Uterus (tissue), 4 donors: ENCODE measurements around the gene WWOX. TPM values are rescaled to one million over a fixed set of nuclear protein-coding genes. Genes with fewer than 3 reads are reported as not detected.

Experiments used
- DNase-seq, 2 donors: peaks; one replicate each; pipeline ENCODE4 v3.0.0-alpha.2; 2019 to 2020
- H3K27ac ChIP-seq, 2 donors: fragments of 200-600 bp; sonication (generic); 1 replicate in 1 of 2; 2 replicates in 1 of 2; pipeline ENCODE4 v1.5.1; 2016 to 2018
- H3K27me3 ChIP-seq, 2 donors: fragments of 200-600 bp; sonication (generic); one replicate each; pipeline ENCODE4 v1.5.1; 2018 to 2019; ENCODE audit warnings: control low read depth in 1 of 2
- H3K36me3 ChIP-seq, 2 donors: fragments of 200-600 bp; sonication (generic); one replicate each; pipeline ENCODE4 v1.5.1; 2019; ENCODE audit warnings: control low read depth in 1 of 2
- H3K4me1 ChIP-seq, 2 donors: fragments of 200-600 bp; sonication (generic); one replicate each; pipeline ENCODE4 v1.5.1; 2018 to 2019; ENCODE audit warnings: control low read depth in 1 of 2
- H3K4me3 ChIP-seq, 2 donors: fragments of 200-600 bp; sonication (generic); 1 replicate in 1 of 2; 2 replicates in 1 of 2; pipeline ENCODE4 v1.5.1; 2018 to 2019; ENCODE audit warnings: mild to moderate bottlenecking in 1 of 2
- H3K9me3 ChIP-seq, 2 donors: fragments of 200-600 bp; sonication (generic); one replicate each; pipeline ENCODE4 v1.5.1; 2019; ENCODE audit warnings: control low read depth in 1 of 2
- POLR2A ChIP-seq, 2 donors: fragments of 450-650 bp; IDR thresholded peaks; one replicate each; pipeline ENCODE4 v1.6.1; 2016; ENCODE audit warnings: antibody characterized with exemption in 2 of 2, mild to moderate bottlenecking in 1 of 2, moderate library complexity in 1 of 2
- intact Hi-C: fragments of 100-400 bp; cut with DNase I; formaldehyde crosslinking; loops from one replicate; pipeline ENCODE4 v1.15.1; 2023; ENCODE audit warnings: low total_unique reads
- total RNA-seq, 4 donors: library from RNA; depleted of rRNA in 3 of 4; stranded (reverse); fragments of >200 nt in 3 of 4; gene quantifications; one replicate each; pipeline versions ENCODE4 v1.1.0 to v1.2.4, GENCODE V29; 2014 to 2023
- TF ChIP-seq, protein P1 (sequence below), 4 experiments: fragments of 200-600 bp in 2 of 4; fragments of 450-650 bp in 2 of 4; sonication (generic) in 2 of 4; IDR thresholded peaks; one replicate each; pipeline ENCODE4 v1.5.1; 2016 to 2019; ENCODE audit warnings: antibody characterized with exemption in 4 of 4, mild to moderate bottlenecking in 2 of 4, moderate library complexity in 1 of 4
- donor health status: DM: yes; HTN: yes; CAD: no.

The WWOX gene
- total RNA-seq, 4 donors from 2014 or later: 34.1 to 99.9 (median 55.8) TPM

DNA sequence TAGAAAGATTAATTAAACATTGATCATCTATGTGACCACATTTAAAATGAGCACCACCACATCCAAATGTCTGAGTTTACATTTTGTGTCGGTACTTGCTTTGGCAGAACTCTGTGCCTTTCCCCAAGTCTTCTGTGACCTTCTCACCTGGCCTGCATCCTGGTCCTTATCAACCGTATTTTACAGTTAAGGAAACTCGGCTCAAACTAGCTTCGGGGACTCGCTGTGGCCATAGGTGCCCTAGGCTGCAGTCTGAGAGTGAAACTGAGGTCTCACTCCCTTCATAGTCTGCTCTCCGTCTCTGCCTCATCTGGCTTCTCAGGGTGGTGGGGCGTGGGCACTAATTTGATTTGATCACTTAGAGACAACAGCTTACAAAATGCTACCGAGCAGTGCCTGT, 555.5 kb downstream of the WWOX start:
- H3K36me3 ChIP-seq: no peaks in the 10 kb centered on the region
- intact Hi-C loops: no loop called here
- H3K4me3 ChIP-seq: no peak overlapping the region
- no peak overlapping the region for H3K27ac ChIP-seq
- no peak for DNase-seq
- H3K9me3 ChIP-seq: no peaks in the 10 kb centered on the region
- no peaks in the 10 kb centered on the region for H3K4me1 ChIP-seq
- peaks cover 0 to 2% of the 10 kb centered on the region in 2 donors for H3K27me3 ChIP-seq
- no peak for TF ChIP-seq POLR2A (IDR thresholded peaks at IDR 0.05)
- TF ChIP-seq, protein P1, sequence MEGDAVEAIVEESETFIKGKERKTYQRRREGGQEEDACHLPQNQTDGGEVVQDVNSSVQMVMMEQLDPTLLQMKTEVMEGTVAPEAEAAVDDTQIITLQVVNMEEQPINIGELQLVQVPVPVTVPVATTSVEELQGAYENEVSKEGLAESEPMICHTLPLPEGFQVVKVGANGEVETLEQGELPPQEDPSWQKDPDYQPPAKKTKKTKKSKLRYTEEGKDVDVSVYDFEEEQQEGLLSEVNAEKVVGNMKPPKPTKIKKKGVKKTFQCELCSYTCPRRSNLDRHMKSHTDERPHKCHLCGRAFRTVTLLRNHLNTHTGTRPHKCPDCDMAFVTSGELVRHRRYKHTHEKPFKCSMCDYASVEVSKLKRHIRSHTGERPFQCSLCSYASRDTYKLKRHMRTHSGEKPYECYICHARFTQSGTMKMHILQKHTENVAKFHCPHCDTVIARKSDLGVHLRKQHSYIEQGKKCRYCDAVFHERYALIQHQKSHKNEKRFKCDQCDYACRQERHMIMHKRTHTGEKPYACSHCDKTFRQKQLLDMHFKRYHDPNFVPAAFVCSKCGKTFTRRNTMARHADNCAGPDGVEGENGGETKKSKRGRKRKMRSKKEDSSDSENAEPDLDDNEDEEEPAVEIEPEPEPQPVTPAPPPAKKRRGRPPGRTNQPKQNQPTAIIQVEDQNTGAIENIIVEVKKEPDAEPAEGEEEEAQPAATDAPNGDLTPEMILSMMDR (IDR thresholded peaks at IDR 0.05): no peak

DNA sequence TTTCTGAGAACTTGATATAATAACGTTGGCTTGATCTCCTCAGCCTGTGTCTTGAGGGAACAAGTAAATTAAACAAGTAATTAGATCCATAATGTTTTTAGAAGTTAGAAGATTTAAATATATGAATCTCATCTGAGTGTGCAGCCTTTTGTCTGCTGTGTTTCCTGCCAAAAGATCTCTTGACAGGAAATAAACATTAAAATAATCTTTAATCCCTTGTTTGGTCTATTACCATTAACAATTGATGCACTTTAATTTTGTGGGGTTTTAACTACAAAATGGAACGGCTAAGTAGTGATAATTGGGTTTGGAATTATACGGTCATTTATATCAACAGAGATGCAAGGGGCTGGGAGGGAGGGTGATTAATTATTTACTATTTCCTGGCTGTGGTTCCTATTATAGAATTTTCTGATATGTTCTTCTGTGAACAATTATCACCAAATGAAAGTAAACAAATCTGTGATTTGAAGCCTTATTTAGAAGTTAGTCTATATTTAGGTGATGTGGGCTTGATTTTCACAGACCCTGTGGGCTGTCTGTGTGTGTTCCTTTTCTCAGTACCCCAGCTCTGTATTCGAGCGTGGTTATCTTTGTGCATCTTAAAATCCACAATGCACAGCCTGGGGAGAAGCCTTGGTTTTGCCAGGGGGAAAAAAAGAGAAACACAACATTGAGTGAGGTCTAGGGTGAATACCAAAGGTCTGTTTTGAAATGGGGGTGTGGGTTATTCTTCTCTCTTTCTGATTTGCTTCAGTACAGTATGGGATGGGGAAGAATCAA, 556.1 kb downstream of the WWOX start:
- intact Hi-C loops: no loop called here
- H3K27ac ChIP-seq: no peak overlapping the region
- H3K9me3 ChIP-seq: no peaks in the 10 kb centered on the region
- no peaks in the 10 kb centered on the region for H3K4me1 ChIP-seq
- no peak overlapping the region for H3K4me3 ChIP-seq
- no peaks in the 10 kb centered on the region for H3K36me3 ChIP-seq
- H3K27me3 ChIP-seq: peaks cover 0 to 2% of the 10 kb centered on the region in 2 donors
- no peak for DNase-seq
- TF ChIP-seq, protein P1 (IDR thresholded peaks at IDR 0.05): no peak
- TF ChIP-seq POLR2A (IDR thresholded peaks at IDR 0.05): no peak

DNA sequence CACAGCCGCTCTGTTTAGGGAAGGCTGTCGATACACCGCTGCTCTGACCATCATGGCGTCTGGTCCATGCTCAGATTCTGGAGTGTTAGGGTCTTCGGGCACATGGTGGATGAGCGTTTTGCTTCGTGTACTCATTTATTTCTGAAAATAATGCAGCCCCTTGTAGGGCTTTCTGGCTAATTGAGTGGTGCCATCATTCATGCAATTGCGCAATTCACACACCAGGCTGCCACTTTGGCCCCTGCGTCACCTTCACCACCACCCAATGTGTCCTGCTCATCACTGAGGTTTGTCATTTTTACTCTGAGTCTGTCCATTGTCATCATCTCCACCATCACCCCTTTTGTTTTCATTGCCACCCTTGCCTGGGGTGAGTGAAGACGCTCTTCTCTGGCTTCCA, 557.4 kb downstream of the WWOX start:
- Histone ChIP-seq H3K4me1 (no peaks in the 10 kb centered on the region), H3K9me3 (no peaks in the 10 kb centered on the region), H3K36me3 (no peaks in the 10 kb centered on the region), H3K4me3 (no peak overlapping the region), H3K27ac (no peak overlapping the region), H3K27me3 (peaks cover 0 to 2% of the 10 kb centered on the region in 2 donors)
- TF ChIP-seq, protein P1 (IDR thresholded peaks at IDR 0.05): no peak
- TF ChIP-seq POLR2A (IDR thresholded peaks at IDR 0.05): no peak
- no peak for DNase-seq
- intact Hi-C loops: no loop called here

DNA sequence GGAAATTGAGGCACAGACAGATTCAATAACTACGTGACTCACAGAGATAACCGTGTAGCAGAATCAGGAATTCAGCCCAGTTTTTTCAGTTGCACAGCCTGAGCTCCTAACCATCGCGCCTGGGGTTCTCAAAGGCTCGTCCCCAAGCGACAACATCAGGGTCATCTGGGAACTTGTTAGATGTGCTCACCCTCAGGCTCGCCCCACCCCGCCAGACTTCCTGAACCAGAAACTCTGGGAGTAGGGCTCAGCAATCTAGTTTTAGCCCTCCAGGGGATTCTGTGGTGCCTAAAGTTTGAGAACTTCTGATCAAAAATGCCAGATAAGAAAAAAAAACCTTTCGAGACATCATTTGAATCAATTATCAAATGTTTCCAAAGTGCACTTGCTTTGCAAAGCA, 559.8 kb downstream of the WWOX start:
- DNase-seq: no peak
- peaks cover 0 to 2% of the 10 kb centered on the region in 2 donors for H3K27me3 ChIP-seq
- no peaks in the 10 kb centered on the region for H3K9me3 ChIP-seq
- intact Hi-C loops: no loop called here
- TF ChIP-seq POLR2A (IDR thresholded peaks at IDR 0.05): no peak
- TF ChIP-seq, protein P1 (IDR thresholded peaks at IDR 0.05): no peak
- no peak overlapping the region for H3K4me3 ChIP-seq
- H3K36me3 ChIP-seq: no peaks in the 10 kb centered on the region
- no peak overlapping the region for H3K27ac ChIP-seq
- no peaks in the 10 kb centered on the region for H3K4me1 ChIP-seq

DNA sequence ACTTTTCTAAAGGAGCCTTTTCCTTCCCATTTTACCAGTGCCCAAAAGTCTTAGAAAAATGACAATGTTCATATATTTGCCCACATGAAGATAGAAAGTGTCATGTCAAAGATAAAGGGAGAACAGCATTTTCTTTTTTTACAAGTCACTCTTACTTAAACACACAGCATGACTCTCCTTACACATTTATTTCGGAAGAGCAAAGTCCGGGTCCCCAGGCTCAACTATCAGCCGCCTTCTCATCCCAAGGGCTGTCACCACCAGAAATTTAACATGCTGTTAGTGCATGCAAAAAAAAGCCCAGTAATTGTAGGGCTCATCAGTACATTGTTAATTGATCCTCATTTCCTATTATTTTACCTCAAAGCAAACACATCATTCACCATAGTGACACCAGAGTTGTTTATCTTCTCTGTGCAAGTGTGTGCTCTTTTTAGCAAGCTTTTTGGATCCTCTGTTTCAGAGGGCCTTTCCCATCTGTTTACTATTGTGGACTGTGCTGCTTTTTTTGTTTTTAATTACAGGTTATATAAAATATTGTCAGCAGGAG, 560.3 kb downstream of the WWOX start:
- H3K4me1 ChIP-seq: no peaks in the 10 kb centered on the region
- no peak overlapping the region for H3K4me3 ChIP-seq
- intact Hi-C loops: no loop called here
- DNase-seq: no peak
- no peak overlapping the region for H3K27ac ChIP-seq
- no peaks in the 10 kb centered on the region for H3K9me3 ChIP-seq
- H3K27me3 ChIP-seq: no peaks in the 10 kb centered on the region
- TF ChIP-seq, protein P1 (IDR thresholded peaks at IDR 0.05): no peak
- TF ChIP-seq POLR2A (IDR thresholded peaks at IDR 0.05): no peak
- no peaks in the 10 kb centered on the region for H3K36me3 ChIP-seq
